ENCODE results near the gene BCAS1. TPM values are rescaled to one million over a fixed set of nuclear protein-coding genes. Genes with fewer than 3 reads are reported as not detected.

The BCAS1 gene
- total RNA-seq, 1 experiment from 2014 or later = 3.1 TPM

DNA sequence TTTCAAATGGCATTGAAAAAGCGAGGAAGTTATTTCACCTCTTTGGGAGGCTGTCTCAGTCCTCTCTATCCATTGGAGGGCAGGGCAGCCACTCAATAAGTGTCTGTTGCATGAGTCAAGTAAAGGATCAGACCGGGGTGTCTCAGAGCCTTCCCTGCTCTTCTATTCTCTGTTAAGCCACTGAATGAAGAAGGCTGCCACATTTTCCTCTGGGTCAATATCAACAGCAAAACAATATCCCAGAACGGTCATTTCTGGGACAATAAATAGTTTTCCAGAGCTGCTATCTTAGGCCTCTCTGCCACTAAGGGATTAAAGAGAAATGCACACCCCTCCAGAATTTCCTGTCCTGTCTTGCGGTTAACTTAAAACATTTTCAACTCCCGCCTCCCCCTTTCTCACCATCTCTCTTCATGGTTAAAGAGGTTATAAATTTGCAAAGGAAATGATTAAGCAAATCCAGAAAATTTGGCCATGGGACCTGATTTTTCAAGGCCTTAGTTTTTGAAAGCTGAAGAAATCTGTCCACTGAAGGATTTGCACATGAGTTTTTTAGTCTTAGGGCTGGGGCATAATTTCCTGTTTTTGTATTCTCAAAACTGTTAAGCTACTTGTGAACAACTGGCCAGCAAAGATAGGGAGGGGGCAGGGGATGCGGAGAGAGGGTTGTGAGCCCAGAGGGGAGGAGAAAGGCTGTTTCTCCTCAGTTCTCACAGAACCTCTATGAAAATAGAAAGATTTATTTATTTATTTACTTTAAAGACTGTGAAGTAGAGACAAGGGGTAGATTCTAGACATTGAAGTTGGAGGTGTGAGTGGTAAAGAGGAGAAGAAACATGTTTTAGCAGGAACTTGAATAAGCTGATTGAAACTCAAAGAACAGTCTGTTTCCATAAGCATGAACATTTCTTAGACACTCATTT lies 135.7 kb downstream of the BCAS1 start:
- no TSS peak for BruUV-seq (replicated peaks)
- H3K4me3 ChIP-seq (ENCODE audit: low read depth in 2 of 2, low read length in 2 of 2) = no peak overlapping the region
- H3K4me1 ChIP-seq (ENCODE audit: control insufficient read depth, insufficient read depth, low read length) = peaks cover 45% of the 10 kb centered on the region
- H3K27me3 ChIP-seq (ENCODE audit: control insufficient read depth, insufficient read depth, low read length) = no peaks in the 10 kb centered on the region
- H3K36me3 ChIP-seq (ENCODE audit: control insufficient read depth, insufficient read depth, low read length) = no peaks in the 10 kb centered on the region
- H3K27ac ChIP-seq (ENCODE audit: low read length) = peak overlapping the region; percentile 100
- DNase-seq (ENCODE audit: low read depth, low spot score) = no peak
- intact Hi-C loops (cut with micrococcal nuclease; ENCODE audit: unreplicated experiment) = no loop called here
- ChIA-PET POLR2A (interaction anchor here (0.6 to 0.8 kb wide), 4 partner anchors 16 to 200 kb away, joined by 3 to 7 read pairs (median 4); no protein-coding TSS in a partner anchor), CTCF (interaction anchor here (0.6 to 0.7 kb wide), 2 partner anchors 134 to 288 kb away, joined by 4 read pairs; no protein-coding TSS in a partner anchor)
- TF ChIP-seq, protein P1, sequence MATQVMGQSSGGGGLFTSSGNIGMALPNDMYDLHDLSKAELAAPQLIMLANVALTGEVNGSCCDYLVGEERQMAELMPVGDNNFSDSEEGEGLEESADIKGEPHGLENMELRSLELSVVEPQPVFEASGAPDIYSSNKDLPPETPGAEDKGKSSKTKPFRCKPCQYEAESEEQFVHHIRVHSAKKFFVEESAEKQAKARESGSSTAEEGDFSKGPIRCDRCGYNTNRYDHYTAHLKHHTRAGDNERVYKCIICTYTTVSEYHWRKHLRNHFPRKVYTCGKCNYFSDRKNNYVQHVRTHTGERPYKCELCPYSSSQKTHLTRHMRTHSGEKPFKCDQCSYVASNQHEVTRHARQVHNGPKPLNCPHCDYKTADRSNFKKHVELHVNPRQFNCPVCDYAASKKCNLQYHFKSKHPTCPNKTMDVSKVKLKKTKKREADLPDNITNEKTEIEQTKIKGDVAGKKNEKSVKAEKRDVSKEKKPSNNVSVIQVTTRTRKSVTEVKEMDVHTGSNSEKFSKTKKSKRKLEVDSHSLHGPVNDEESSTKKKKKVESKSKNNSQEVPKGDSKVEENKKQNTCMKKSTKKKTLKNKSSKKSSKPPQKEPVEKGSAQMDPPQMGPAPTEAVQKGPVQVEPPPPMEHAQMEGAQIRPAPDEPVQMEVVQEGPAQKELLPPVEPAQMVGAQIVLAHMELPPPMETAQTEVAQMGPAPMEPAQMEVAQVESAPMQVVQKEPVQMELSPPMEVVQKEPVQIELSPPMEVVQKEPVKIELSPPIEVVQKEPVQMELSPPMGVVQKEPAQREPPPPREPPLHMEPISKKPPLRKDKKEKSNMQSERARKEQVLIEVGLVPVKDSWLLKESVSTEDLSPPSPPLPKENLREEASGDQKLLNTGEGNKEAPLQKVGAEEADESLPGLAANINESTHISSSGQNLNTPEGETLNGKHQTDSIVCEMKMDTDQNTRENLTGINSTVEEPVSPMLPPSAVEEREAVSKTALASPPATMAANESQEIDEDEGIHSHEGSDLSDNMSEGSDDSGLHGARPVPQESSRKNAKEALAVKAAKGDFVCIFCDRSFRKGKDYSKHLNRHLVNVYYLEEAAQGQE (IDR thresholded peaks at IDR 0.05; ENCODE audit: insufficient read depth in 1 of 2, low read depth in 2 of 2, low read length in 1 of 2) = no peak
- TF ChIP-seq POLR2AphosphoS5 (IDR thresholded peaks at IDR 0.05; ENCODE audit: low read depth, low read length) (no peak), TCF7L2 (IDR thresholded peaks at IDR 0.05; ENCODE audit: low read depth, low read length) (no peak), SIN3A (IDR thresholded peaks at IDR 0.05; ENCODE audit: borderline replicate concordance, insufficient read depth, low read depth, low read length) (no peak)
- TF ChIP-seq, protein P2, sequence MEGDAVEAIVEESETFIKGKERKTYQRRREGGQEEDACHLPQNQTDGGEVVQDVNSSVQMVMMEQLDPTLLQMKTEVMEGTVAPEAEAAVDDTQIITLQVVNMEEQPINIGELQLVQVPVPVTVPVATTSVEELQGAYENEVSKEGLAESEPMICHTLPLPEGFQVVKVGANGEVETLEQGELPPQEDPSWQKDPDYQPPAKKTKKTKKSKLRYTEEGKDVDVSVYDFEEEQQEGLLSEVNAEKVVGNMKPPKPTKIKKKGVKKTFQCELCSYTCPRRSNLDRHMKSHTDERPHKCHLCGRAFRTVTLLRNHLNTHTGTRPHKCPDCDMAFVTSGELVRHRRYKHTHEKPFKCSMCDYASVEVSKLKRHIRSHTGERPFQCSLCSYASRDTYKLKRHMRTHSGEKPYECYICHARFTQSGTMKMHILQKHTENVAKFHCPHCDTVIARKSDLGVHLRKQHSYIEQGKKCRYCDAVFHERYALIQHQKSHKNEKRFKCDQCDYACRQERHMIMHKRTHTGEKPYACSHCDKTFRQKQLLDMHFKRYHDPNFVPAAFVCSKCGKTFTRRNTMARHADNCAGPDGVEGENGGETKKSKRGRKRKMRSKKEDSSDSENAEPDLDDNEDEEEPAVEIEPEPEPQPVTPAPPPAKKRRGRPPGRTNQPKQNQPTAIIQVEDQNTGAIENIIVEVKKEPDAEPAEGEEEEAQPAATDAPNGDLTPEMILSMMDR (IDR thresholded peaks at IDR 0.05) = no peak
- no peaks in the 10 kb centered on the region for H3K9me3 ChIP-seq (ENCODE audit: control insufficient read depth, insufficient read depth, low read depth, low read length)
- in situ Hi-C loops (cut with HindIII; ENCODE audit: low pct_unique_long_range_greater_than_20kb, low sequenced_read_pairs) = no loop called here
- peak; percentile 63; the same call in 1 of the 2 replicates for ATAC-seq

DNA sequence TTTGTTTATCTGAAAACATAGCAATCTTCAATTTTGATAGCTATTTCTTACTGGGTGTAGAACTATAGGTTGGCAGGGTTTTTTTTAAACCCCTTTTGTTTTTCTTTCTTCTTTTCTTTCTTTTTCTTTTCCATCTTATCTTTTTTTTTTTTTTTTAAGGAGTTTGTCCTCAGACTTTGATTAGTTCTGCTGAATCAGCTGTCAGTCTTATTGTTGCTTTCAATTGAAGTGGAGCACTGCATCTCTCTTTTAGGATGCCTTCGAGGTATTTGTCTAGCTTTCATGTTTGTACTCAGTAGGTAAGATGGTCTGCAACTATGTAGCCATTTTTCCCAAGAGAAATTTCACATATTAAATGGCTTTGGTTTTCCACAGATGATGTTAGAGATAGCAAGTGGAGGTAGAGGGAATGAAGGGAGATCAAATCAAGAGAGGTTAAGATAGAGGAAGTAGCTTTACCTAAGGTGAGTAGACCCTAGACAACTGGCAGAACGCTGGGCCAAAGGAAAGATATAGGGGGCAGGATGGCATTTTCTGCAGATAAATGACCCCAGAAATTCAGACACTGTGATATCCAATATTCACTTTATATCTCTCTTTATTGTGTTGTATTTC lies 137.1 kb downstream of the BCAS1 start:
- intact Hi-C loops (cut with micrococcal nuclease; ENCODE audit: unreplicated experiment) = no loop called here
- CTCF ChIA-PET = no interaction called here
- in situ Hi-C loops (cut with HindIII; ENCODE audit: low pct_unique_long_range_greater_than_20kb, low sequenced_read_pairs) = no loop called here

More for the DNA sequence above, 137.1 kb downstream of the BCAS1 start:
- Histone ChIP-seq H3K36me3 (ENCODE audit: control insufficient read depth, insufficient read depth, low read length) (no peaks in the 10 kb centered on the region), H3K4me3 (ENCODE audit: low read depth in 2 of 2, low read length in 2 of 2) (no peak overlapping the region), H3K27me3 (ENCODE audit: control insufficient read depth, insufficient read depth, low read length) (no peaks in the 10 kb centered on the region), H3K4me1 (ENCODE audit: control insufficient read depth, insufficient read depth, low read length) (peaks cover 41% of the 10 kb centered on the region), H3K27ac (ENCODE audit: low read length) (peak overlapping the region; percentile 100), H3K9me3 (ENCODE audit: control insufficient read depth, insufficient read depth, low read depth, low read length) (no peaks in the 10 kb centered on the region)
- no TSS peak for BruUV-seq (replicated peaks)
- ATAC-seq = no peak
- POLR2A ChIA-PET = interaction anchor here (0.6 to 0.7 kb wide), 3 partner anchors 21 to 243 kb away, joined by 3 read pairs; no protein-coding TSS in a partner anchor
- TF ChIP-seq, protein P2 (IDR thresholded peaks at IDR 0.05) = no peak
- TF ChIP-seq, protein P1 (IDR thresholded peaks at IDR 0.05; ENCODE audit: insufficient read depth in 1 of 2, low read depth in 2 of 2, low read length in 1 of 2) = no peak
- TF ChIP-seq POLR2AphosphoS5 (IDR thresholded peaks at IDR 0.05; ENCODE audit: low read depth, low read length) = no peak
- no peak for TF ChIP-seq TCF7L2 (IDR thresholded peaks at IDR 0.05; ENCODE audit: low read depth, low read length)
- TF ChIP-seq SIN3A (IDR thresholded peaks at IDR 0.05; ENCODE audit: borderline replicate concordance, insufficient read depth, low read depth, low read length) = no peak
- no peak for DNase-seq (ENCODE audit: low read depth, low spot score)

Data from Panc1 (cell line).